ENCODE measurements around the gene HAO1.

DNA sequence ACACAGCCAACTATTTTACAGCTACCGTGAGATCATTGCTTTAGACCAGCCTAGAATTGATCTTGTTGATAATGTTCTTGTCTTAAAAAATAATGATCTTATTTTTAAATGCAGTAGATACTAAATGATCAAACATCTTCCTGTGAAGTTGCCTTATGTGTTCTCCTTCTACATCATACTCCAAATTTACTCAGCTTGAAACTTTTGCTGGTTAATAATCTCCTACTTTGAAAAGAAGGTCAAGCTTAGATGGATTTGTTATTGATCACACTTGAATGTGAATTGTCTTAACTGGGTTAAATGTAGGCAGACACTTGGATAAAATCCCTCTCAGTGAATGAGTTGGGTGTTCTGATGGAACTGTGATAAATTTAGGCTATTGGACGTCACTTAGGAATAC, 91.9 kb downstream of the HAO1 start:
- no peak for TF ChIP-seq EZH2 (IDR thresholded peaks at IDR 0.05; ENCODE audit: borderline replicate concordance, low read depth, low read length, severe bottlenecking)
- TF ChIP-seq, protein P1, sequence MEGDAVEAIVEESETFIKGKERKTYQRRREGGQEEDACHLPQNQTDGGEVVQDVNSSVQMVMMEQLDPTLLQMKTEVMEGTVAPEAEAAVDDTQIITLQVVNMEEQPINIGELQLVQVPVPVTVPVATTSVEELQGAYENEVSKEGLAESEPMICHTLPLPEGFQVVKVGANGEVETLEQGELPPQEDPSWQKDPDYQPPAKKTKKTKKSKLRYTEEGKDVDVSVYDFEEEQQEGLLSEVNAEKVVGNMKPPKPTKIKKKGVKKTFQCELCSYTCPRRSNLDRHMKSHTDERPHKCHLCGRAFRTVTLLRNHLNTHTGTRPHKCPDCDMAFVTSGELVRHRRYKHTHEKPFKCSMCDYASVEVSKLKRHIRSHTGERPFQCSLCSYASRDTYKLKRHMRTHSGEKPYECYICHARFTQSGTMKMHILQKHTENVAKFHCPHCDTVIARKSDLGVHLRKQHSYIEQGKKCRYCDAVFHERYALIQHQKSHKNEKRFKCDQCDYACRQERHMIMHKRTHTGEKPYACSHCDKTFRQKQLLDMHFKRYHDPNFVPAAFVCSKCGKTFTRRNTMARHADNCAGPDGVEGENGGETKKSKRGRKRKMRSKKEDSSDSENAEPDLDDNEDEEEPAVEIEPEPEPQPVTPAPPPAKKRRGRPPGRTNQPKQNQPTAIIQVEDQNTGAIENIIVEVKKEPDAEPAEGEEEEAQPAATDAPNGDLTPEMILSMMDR (IDR thresholded peaks at IDR 0.05; ENCODE audit: extremely low read depth in 1 of 2, insufficient read depth in 1 of 2, low read depth in 1 of 2, low read length in 2 of 2): no peak
- no peak for TF ChIP-seq POLR2AphosphoS5 (IDR thresholded peaks at IDR 0.05; ENCODE audit: insufficient read depth, low read depth, low read length)
- TF ChIP-seq GATA2 (IDR thresholded peaks at IDR 0.05; ENCODE audit: insufficient read depth, insufficient read length, low read depth, low read length): no peak
- TF ChIP-seq MAX (IDR thresholded peaks at IDR 0.05; ENCODE audit: insufficient read depth, insufficient read length): no peak
- TF ChIP-seq POLR2A (IDR thresholded peaks at IDR 0.05; ENCODE audit: low read depth, low read length): no peak
- TF ChIP-seq JUN (IDR thresholded peaks at IDR 0.05; ENCODE audit: borderline replicate concordance, insufficient read depth, insufficient read length, low read depth): no peak
- no peak for TF ChIP-seq MYC (IDR thresholded peaks at IDR 0.05; ENCODE audit: low read depth, low read length)
- TF ChIP-seq FOS (IDR thresholded peaks at IDR 0.05; ENCODE audit: borderline replicate concordance, insufficient read depth, low read length): no peak

Measured in endothelial cell of umbilical vein (primary cell).